Muscle layer of duodenum (tissue), 2 donors: ENCODE results near the gene KMT2B.
A peak's percentile ranks its signal among the peaks of the same experiment; 100 is the strongest.

ENCODE experiments used
- H3K27ac ChIP-seq: one replicate; pipeline ENCODE4 v1.7.0; 2013; ENCODE audit warnings: mild to moderate bottlenecking, low read length
- H3K27me3 ChIP-seq: one replicate; pipeline ENCODE4 v1.7.0; 2013; ENCODE audit warnings: low read depth, mild to moderate bottlenecking, control low read depth, low read length
- H3K36me3 ChIP-seq, 2 donors: one replicate each; pipeline ENCODE4 v1.7.0; 2013; ENCODE audit warnings: low read length in 2 of 2, control low read depth in 1 of 2, mild to moderate bottlenecking in 1 of 2; ENCODE audit not compliant: insufficient read depth in 2 of 2, control insufficient read depth in 1 of 2
- H3K4me1 ChIP-seq, 2 donors: one replicate each; pipeline ENCODE4 v1.7.0; 2013; ENCODE audit warnings: low read length in 2 of 2, mild to moderate bottlenecking in 2 of 2, control low read depth in 1 of 2, moderate library complexity in 1 of 2; ENCODE audit not compliant: insufficient read depth in 2 of 2, control insufficient read depth in 1 of 2
- H3K4me3 ChIP-seq, 2 donors: one replicate each; pipeline ENCODE4 v1.7.0; 2013; ENCODE audit warnings: low read length in 2 of 2, low read depth in 1 of 2, mild to moderate bottlenecking in 1 of 2
- H3K9me3 ChIP-seq, 2 donors: one replicate each; pipeline ENCODE4 v1.7.0; 2013; ENCODE audit warnings: low read length in 2 of 2, control low read depth in 1 of 2, mild to moderate bottlenecking in 1 of 2; ENCODE audit not compliant: control insufficient read depth in 1 of 2
- donor health status: healthy.

KMT2B gene

GRCh38 chr19:35739275-35740107 lies 21.7 kb downstream of the KMT2B start:
- Histone ChIP-seq H3K9me3 (no peaks in the 10 kb centered on the region), H3K4me3 (peak overlapping the region; percentile 70 to 81), H3K36me3 (peaks cover 24 to 50% of the 10 kb centered on the region in 2 donors), H3K27me3 (no peaks in the 10 kb centered on the region), H3K27ac (peak overlapping the region; percentile 67), H3K4me1 (peaks cover 10 to 19% of the 10 kb centered on the region in 2 donors)

- Histone ChIP-seq H3K27ac (peak overlapping the region; percentile 67), H3K36me3 (peaks cover 19 to 48% of the 10 kb centered on the region in 2 donors), H3K4me1 (peaks cover 12 to 22% of the 10 kb centered on the region in 2 donors), H3K4me3 (peak overlapping the region; percentile 70 to 81), H3K9me3 (no peaks in the 10 kb centered on the region), H3K27me3 (no peaks in the 10 kb centered on the region)
Observed at GRCh38 chr19:35740108-35740422, 22.3 kb downstream of the KMT2B start.

- peak overlapping the region; percentile 81 for H3K4me3 ChIP-seq
- peaks cover 15 to 44% of the 10 kb centered on the region in 2 donors for H3K36me3 ChIP-seq
- no peaks in the 10 kb centered on the region for H3K27me3 ChIP-seq
- no peaks in the 10 kb centered on the region for H3K9me3 ChIP-seq
- H3K27ac ChIP-seq, result peak overlapping the region; percentile 67
- peaks cover 12 to 22% of the 10 kb centered on the region in 2 donors for H3K4me1 ChIP-seq
Observed at GRCh38 chr19:35740423-35741202, 22.8 kb downstream of the KMT2B start.

GRCh38 chr19:35741203-35741515 lies 23.4 kb downstream of the KMT2B start:
- H3K4me1 ChIP-seq, result peaks cover 14 to 27% of the 10 kb centered on the region in 2 donors
- no peaks in the 10 kb centered on the region for H3K9me3 ChIP-seq
- peaks cover 14 to 44% of the 10 kb centered on the region in 2 donors for H3K36me3 ChIP-seq
- H3K27me3 ChIP-seq, result no peaks in the 10 kb centered on the region
- H3K27ac ChIP-seq, result peak overlapping the region; percentile 60
- H3K4me3 ChIP-seq, result peak overlapping the region; percentile 81

- H3K9me3 ChIP-seq, result no peaks in the 10 kb centered on the region
- H3K4me3 ChIP-seq, result peak within 1 kb of the TSS; percentile 2 to 21
- no peaks in the 10 kb centered on the region for H3K27me3 ChIP-seq
- peaks cover 18 to 34% of the 10 kb centered on the region in 2 donors for H3K4me1 ChIP-seq
- peak within 1 kb of the TSS; percentile 83 for H3K27ac ChIP-seq
- H3K36me3 ChIP-seq, result peaks cover 14 to 34% of the 10 kb centered on the region in 2 donors
Observed at GRCh38 chr19:35742121-35742724, 24.4 kb downstream of the KMT2B start, which contains the start of gene IGFLR1. Gene IGFLR1 (minus strand): TSS chr19:35742452. CDS start chr19:35741180, 1,272 bp downstream.

GRCh38 chr19:35743640-35744429 lies 26.0 kb downstream of the KMT2B start:
- Histone ChIP-seq H3K4me3 (peak overlapping the region; percentile 90 to 94), H3K9me3 (no peaks in the 10 kb centered on the region), H3K36me3 (peaks cover under 1 to 19% of the 10 kb centered on the region in 2 donors), H3K27me3 (no peaks in the 10 kb centered on the region), H3K27ac (no peak overlapping the region), H3K4me1 (peaks cover 18 to 39% of the 10 kb centered on the region in 2 donors)

GRCh38 chr19:35744430-35745327 lies 26.9 kb downstream of the KMT2B start:
- Histone ChIP-seq H3K27ac (peak overlapping the region; percentile 98), H3K4me3 (peak overlapping the region; percentile 90 to 94), H3K4me1 (peaks cover 17 to 43% of the 10 kb centered on the region in 2 donors), H3K9me3 (no peaks in the 10 kb centered on the region), H3K27me3 (no peaks in the 10 kb centered on the region), H3K36me3 (peaks cover 0 to 16% of the 10 kb centered on the region in 2 donors)

- no peaks in the 10 kb centered on the region for H3K27me3 ChIP-seq
- peaks cover 0 to 16% of the 10 kb centered on the region in 2 donors for H3K36me3 ChIP-seq
- H3K27ac ChIP-seq, result peak within 1 kb of the TSS; percentile 98
- peak within 1 kb of the TSS; percentile 90 to 94 for H3K4me3 ChIP-seq
- no peaks in the 10 kb centered on the region for H3K9me3 ChIP-seq
- peaks cover 14 to 47% of the 10 kb centered on the region in 2 donors for H3K4me1 ChIP-seq
Observed at GRCh38 chr19:35745328-35746086, 27.7 kb downstream of the KMT2B start, which contains the start of the genes PSENEN and U2AF1L4. Gene PSENEN (plus strand): TSS chr19:35745651. CDS start chr19:35745931, 280 bp downstream. Gene U2AF1L4 (minus strand): TSS chr19:35745418. CDS start chr19:35745391, 27 bp downstream.

- Histone ChIP-seq H3K27ac (peak overlapping the region; percentile 95), H3K27me3 (no peaks in the 10 kb centered on the region), H3K4me1 (peaks cover 14 to 43% of the 10 kb centered on the region in 2 donors), H3K4me3 (peak overlapping the region; percentile 90 to 94), H3K9me3 (no peaks in the 10 kb centered on the region), H3K36me3 (peaks cover 0 to 16% of the 10 kb centered on the region in 2 donors)
Observed at GRCh38 chr19:35746087-35746462, 28.3 kb downstream of the KMT2B start.
